Heart right ventricle (tissue), 16 donors: Measurements from ENCODE around the gene PIK3R6. TPM values are rescaled to one million over a fixed set of nuclear protein-coding genes. Genes with fewer than 3 reads are reported as not detected.
A peak's percentile ranks its signal among the peaks of the same experiment; 100 is the strongest.

Experiments used
- ATAC-seq, 8 donors: fragments of 200-7000 bp; cut with Tn5 transposase; one replicate each; pipeline ENCODE4 v1.9.1; 2020; ENCODE audit warnings: mild to moderate bottlenecking in 8 of 8, moderate library complexity in 8 of 8, moderate number of reproducible peaks in 1 of 8
- DNase-seq, 2 donors: peaks; one replicate each; pipeline ENCODE4 v3.0.0-alpha.2; 2020
- H3K27ac ChIP-seq, 10 donors: fragments of 200-600 bp; sonication (generic) in 2 of 10; one replicate each; pipeline versions ENCODE4 v1.5.0 to v1.8.0; 2020 to 2022; ENCODE audit warnings: mild to moderate bottlenecking in 3 of 10
- H3K27me3 ChIP-seq, 7 donors: fragments of 200-600 bp; one replicate each; pipeline ENCODE4 v1.8.0; 2021 to 2022; ENCODE audit warnings: mild to moderate bottlenecking in 2 of 7
- H3K36me3 ChIP-seq, 9 donors: fragments of 200-600 bp; sonication (generic) in 1 of 9; one replicate each; pipeline versions ENCODE4 v1.5.0 to v1.8.0; 2020 to 2022; ENCODE audit warnings: mild to moderate bottlenecking in 2 of 9
- H3K4me1 ChIP-seq, 9 donors: fragments of 200-600 bp; sonication (generic) in 1 of 9; one replicate each; pipeline versions ENCODE4 v1.5.0 to v1.8.0; 2020 to 2022; ENCODE audit warnings: mild to moderate bottlenecking in 4 of 9
- H3K4me3 ChIP-seq, 10 donors: fragments of 200-600 bp; sonication (generic) in 2 of 10; one replicate each; pipeline versions ENCODE4 v1.5.0 to v1.8.0; 2020 to 2022; ENCODE audit warnings: mild to moderate bottlenecking in 7 of 10, moderate library complexity in 2 of 10
- H3K9me3 ChIP-seq, 11 donors: fragments of 200-600 bp in 10 of 11; sonication (generic) in 2 of 11; one replicate each; pipeline versions ENCODE4 v1.5.0 to v1.8.0; 2013 to 2022; ENCODE audit warnings: mild to moderate bottlenecking in 2 of 11, control low read depth in 1 of 11, moderate library complexity in 1 of 11
- CTCF ChIP-seq, 9 donors: fragments of 200-600 bp; sonication (generic) in 2 of 9; IDR thresholded peaks; one replicate each; pipeline versions ENCODE4 v1.5.0 to v1.8.0; 2021 to 2022; ENCODE audit warnings: antibody characterized with exemption in 9 of 9, mild to moderate bottlenecking in 5 of 9, moderate library complexity in 1 of 9
- WGBS, 2 donors: extraction: QIAGEN DNeasy Blood & Tissue Kit; methylation state at CpG; one replicate each; pipeline ENCODE4 v1.1.7; 2013; ENCODE audit warnings: inconsistent platforms in 1 of 2; 5-methylcytosine and 5-hydroxymethylcytosine counted together
- intact Hi-C, 10 donors: fragments of 100-400 bp; cut with DNase I; formaldehyde crosslinking; loops; one replicate each; pipeline versions ENCODE4 v1.11.1 to v1.14.2; 2022
- polyA plus RNA-seq, 2 donors: library from polyadenylated mRNA; stranded (reverse); fragments of 200-250 nt; gene quantifications; one replicate each; pipeline ENCODE4 v1.2.3, GENCODE V29; 2013
- total RNA-seq, 10 donors: library from RNA; stranded (reverse); fragmentation: NEBNext Ultra II Directional in 3 of 10; extraction: Animal tissue kit (Norgen Biotek cat#: 25700) in 3 of 10; gene quantifications; one replicate each; pipeline versions ENCODE4 v1.2.1 to v1.2.4, GENCODE V29; 2021 to 2023
- donor health status: Arrhythmogenic right ventricular cardiomyopathy.
- donor health status: ischemic (EF 13 %, LVEDD 7.1; RV severe dilation, severe dysfunction).
- donor health status: healthy with polysubstance abuse.
- donor health status: DM: no; HTN: yes; CAD: no.
- donor health status: DM: no; HTN: no; CAD: no.
- donor health status: ischemic (EF 25% LVEDD 6.9; RV normal size, moderate dysfunction).
- donor health status: ischemic (EF 25% LVEDD 5.7; RV mildly dilated, moderate dysfunction).
- donor health status: healthy.
- donor health status: DM: yes; HTN: yes; CAD: no.
- donor health status: Ischemic cardiomyopathy.
- donor health status: ischemic (EF 35%, LVEDD 5.7; RV mildly dilated, moderate dysfunction).
- donor health status: nonischemic (EF 11% LVEDD 7.7; RV severe dilation, severe dysfunction).
- donor health status: DM: yes; HTN: yes; CAD: no.
- donor health status: PGD.
- donor health status: ischemic (EF 29% LVEDD 5.4; RV normal size, mild dysfunction).
- donor health status: nonischemic (EF 23%, LVEDD 6.1; RV moderate dilation, normal function).

PIK3R6 gene
- total and polyA plus RNA-seq, 12 donors = 0.32 to 3.4 (median 1.0) TPM

GRCh38 chr17:8865811-8866210 lies 1.7 kb downstream of the PIK3R6 start:
- intact Hi-C loops = no loop called here
- 68 to 70% methylated on average over 7 of the region's 7 CpGs for WGBS, 2 donors
- H3K9me3 ChIP-seq = no peaks in the 10 kb centered on the region
- no peak overlapping the region for H3K27ac ChIP-seq
- H3K36me3 ChIP-seq = no peaks in the 10 kb centered on the region
- no peaks in the 10 kb centered on the region for H3K27me3 ChIP-seq
- TF ChIP-seq CTCF (IDR thresholded peaks at IDR 0.05) = no peak
- H3K4me1 ChIP-seq = peaks cover 0 to 62% (median 8%) of the 10 kb centered on the region in 9 donors
- peak overlapping the region in 6 of 10 donors; percentile 48 to 60 (median 52) for H3K4me3 ChIP-seq
- ATAC-seq (peak in 3 of 8 donors; percentile 26 to 34 (median 30)), DNase-seq (no peak)

- no peaks in the 10 kb centered on the region for H3K36me3 ChIP-seq
- WGBS, 2 donors = 44 to 53% methylated on average over 6 of the region's 6 CpGs
These were observed 2.1 kb downstream of the PIK3R6 start for GRCh38 chr17:8865385-8865784.

GRCh38 chr17:8862213-8863056 lies 5.0 kb downstream of the PIK3R6 start:
- no peaks in the 10 kb centered on the region for H3K9me3 ChIP-seq
- H3K27ac ChIP-seq = peak overlapping the region in 1 of 10 donors; percentile 3
- H3K27me3 ChIP-seq = no peaks in the 10 kb centered on the region
- no peak overlapping the region for H3K4me3 ChIP-seq
- H3K36me3 ChIP-seq = no peaks in the 10 kb centered on the region
- intact Hi-C loops = no loop called here
- WGBS, 2 donors = 82 to 83% methylated on average over 9 of the region's 9 CpGs
- ATAC-seq (no peak), DNase-seq (no peak)
- peaks cover 0 to 70% (median 16%) of the 10 kb centered on the region in 9 donors for H3K4me1 ChIP-seq
- TF ChIP-seq CTCF (IDR thresholded peaks at IDR 0.05) = no peak

More at GRCh38 chr17:8865385-8865784, 2.1 kb downstream of the PIK3R6 start:
- intact Hi-C loops = no loop called here
- no peak for DNase-seq
- no peak overlapping the region for H3K27ac ChIP-seq
- H3K4me1 ChIP-seq = peaks cover 0 to 66% (median 8%) of the 10 kb centered on the region in 9 donors
- H3K4me3 ChIP-seq = peak overlapping the region in 4 of 10 donors; percentile 10 to 60 (median 50)
- TF ChIP-seq CTCF (IDR thresholded peaks at IDR 0.05) = no peak
- ATAC-seq = peak in 1 of 8 donors; percentile 18
- H3K27me3 ChIP-seq = no peaks in the 10 kb centered on the region
- H3K9me3 ChIP-seq = no peaks in the 10 kb centered on the region

- DNase-seq = no peak
These were observed 5.8 kb downstream of the PIK3R6 start for GRCh38 chr17:8861495-8862181.

More at GRCh38 chr17:8861495-8862181, 5.8 kb downstream of the PIK3R6 start:
- no peak for ATAC-seq
- TF ChIP-seq CTCF (IDR thresholded peaks at IDR 0.05) = no peak
- WGBS, 2 donors = 79% methylated on average over 7 of the region's 7 CpGs
- Histone ChIP-seq H3K27ac (peak overlapping the region in 1 of 10 donors; percentile 12), H3K27me3 (no peaks in the 10 kb centered on the region), H3K36me3 (no peaks in the 10 kb centered on the region), H3K9me3 (no peaks in the 10 kb centered on the region), H3K4me1 (peaks cover 0 to 72% (median 24%) of the 10 kb centered on the region in 9 donors), H3K4me3 (no peak overlapping the region)
- intact Hi-C loops = no loop called here
